ENCODE results near the gene CELA1. TPM values are rescaled to one million over a fixed set of nuclear protein-coding genes. Genes with fewer than 3 reads are reported as not detected.
A peak's percentile ranks its signal among the peaks of the same experiment; 100 is the strongest.

The CELA1 gene
- total and polyA plus RNA-seq, 8 donors, result not detected

DNA sequence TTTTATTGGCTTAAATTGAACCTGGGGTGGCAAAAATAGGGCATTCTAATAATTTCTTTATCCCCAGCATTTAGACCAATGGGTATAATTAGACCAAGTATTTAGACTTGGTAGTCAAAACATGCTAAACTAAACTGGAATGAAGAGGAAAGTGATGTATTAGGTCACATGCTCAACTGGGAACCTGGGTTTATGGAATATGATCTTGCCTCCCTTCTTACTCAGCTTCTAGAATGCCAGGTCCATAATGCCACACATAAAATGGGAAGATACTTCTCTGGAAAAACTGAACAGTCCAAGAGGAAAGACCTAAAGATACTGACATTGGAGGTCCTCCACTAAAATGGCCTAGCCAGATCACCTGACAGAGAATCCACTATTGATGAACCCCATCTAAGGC, 16.3 kb downstream of the CELA1 start:
- intact Hi-C loops (cut with DNase I; ENCODE audit: low total_unique reads), result loop anchor here (10.0 kb wide), 1 partner anchor 45 kb away; no protein-coding TSS in a partner anchor

GRCh38 chr12:51329742-51330141, 16.7 kb downstream of the CELA1 start:
- 69 to 86% (median 79%) methylated on average over 5 of the region's 5 CpGs for WGBS, 5 donors
- Histone ChIP-seq H3K27ac (no peak overlapping the region), H3K4me3 (no peak overlapping the region), H3K36me3 (no peaks in the 10 kb centered on the region), H3K9me3 (no peaks in the 10 kb centered on the region), H3K4me1 (peaks cover 0 to 40% (median 0%) of the 10 kb centered on the region in 4 donors), H3K27me3 (no peaks in the 10 kb centered on the region)
- no peak for DNase-seq
- TF ChIP-seq CTCF (IDR thresholded peaks at IDR 0.05) (no peak), EP300 (IDR thresholded peaks at IDR 0.05) (no peak), POLR2AphosphoS5 (IDR thresholded peaks at IDR 0.05) (no peak), POLR2A (IDR thresholded peaks at IDR 0.05) (no peak)
- intact Hi-C loops (cut with DNase I; ENCODE audit: low total_unique reads), result loop anchor here (10.0 kb wide), 1 partner anchor 45 kb away; no protein-coding TSS in a partner anchor

More for the DNA sequence above, 16.3 kb downstream of the CELA1 start:
- Histone ChIP-seq H3K27me3 (no peaks in the 10 kb centered on the region), H3K36me3 (no peaks in the 10 kb centered on the region), H3K9me3 (no peaks in the 10 kb centered on the region), H3K4me3 (no peak overlapping the region), H3K27ac (no peak overlapping the region), H3K4me1 (peaks cover 0 to 36% (median 0%) of the 10 kb centered on the region in 4 donors)
- DNase-seq, result no peak
- TF ChIP-seq POLR2AphosphoS5 (IDR thresholded peaks at IDR 0.05), result no peak
- no peak for TF ChIP-seq EP300 (IDR thresholded peaks at IDR 0.05)
- no peak for TF ChIP-seq POLR2A (IDR thresholded peaks at IDR 0.05)
- TF ChIP-seq CTCF (IDR thresholded peaks at IDR 0.05), result no peak

DNA sequence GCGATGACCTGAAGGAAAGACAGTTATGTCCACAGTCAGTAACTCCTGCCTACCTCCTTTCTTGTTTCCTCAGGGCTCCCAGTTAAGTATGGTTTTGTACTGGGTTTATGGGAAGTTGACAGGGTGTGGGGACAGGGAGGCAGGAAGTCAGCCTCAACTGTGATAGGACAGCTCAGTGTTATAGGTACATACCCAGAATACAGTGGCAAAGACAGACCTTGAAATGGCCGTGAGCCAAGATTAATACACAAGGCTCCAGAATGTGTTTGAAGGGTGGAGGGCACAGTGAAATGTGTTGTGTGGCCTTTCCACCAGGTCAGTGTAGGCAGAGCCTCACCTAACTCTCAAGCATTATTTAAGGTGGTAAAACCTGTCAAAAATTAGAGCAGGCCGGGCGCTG, 17.9 kb downstream of the CELA1 start:
- H3K4me1 ChIP-seq, result peaks cover 0 to 47% (median 0%) of the 10 kb centered on the region in 4 donors
- WGBS, 5 donors, result 77 to 89% (median 80%) methylated on average over 4 of the region's 4 CpGs
- no peak overlapping the region for H3K4me3 ChIP-seq
- H3K36me3 ChIP-seq, result no peaks in the 10 kb centered on the region
- no peaks in the 10 kb centered on the region for H3K27me3 ChIP-seq
- no peak overlapping the region for H3K27ac ChIP-seq
- H3K9me3 ChIP-seq, result no peaks in the 10 kb centered on the region
- intact Hi-C loops (cut with DNase I; ENCODE audit: low total_unique reads), result no loop called here
- no peak for DNase-seq
- TF ChIP-seq POLR2AphosphoS5 (IDR thresholded peaks at IDR 0.05) (no peak), POLR2A (IDR thresholded peaks at IDR 0.05) (no peak), EP300 (IDR thresholded peaks at IDR 0.05) (no peak), CTCF (IDR thresholded peaks at IDR 0.05) (no peak)

DNA sequence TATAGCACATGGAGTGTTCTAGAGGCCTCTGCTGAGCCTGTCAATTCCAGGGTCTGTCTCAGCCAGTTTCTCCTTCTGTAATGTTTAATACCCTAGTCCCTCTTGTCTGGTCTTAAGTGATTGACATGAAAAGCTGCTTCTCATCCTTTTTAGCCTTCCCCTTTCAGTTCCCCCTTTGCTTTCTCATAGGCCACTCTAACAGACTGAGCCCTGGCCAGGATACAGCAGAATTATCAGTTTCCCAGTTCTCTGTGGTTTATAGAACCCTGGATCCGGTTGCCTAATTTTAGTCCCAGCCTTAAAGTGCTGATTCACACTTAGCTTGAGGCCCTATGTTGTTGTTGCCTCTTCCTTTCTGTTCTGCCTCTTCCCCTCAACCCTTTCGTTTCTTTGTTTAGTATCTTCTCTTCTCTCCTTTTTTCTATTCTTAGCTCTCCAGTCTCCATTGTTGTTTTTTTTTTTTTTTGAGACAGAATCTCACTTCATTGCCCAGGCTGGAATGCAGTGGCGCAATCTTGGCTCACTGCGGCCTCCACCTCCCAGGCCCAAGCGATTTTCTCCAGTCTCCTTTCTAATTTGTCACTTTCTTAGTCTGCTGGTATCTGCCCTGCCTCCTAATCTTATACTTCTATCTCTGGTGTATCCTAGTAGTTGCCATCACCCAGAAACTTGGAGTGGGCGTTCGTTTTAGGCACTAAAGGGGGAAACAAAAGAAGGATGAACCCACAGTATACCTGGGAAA, 19.6 kb downstream of the CELA1 start:
- no peaks in the 10 kb centered on the region for H3K27me3 ChIP-seq
- H3K9me3 ChIP-seq, result no peaks in the 10 kb centered on the region
- no peak for TF ChIP-seq CTCF (IDR thresholded peaks at IDR 0.05)
- no peak for TF ChIP-seq EP300 (IDR thresholded peaks at IDR 0.05)
- TF ChIP-seq POLR2AphosphoS5 (IDR thresholded peaks at IDR 0.05), result no peak
- H3K27ac ChIP-seq, result peak overlapping the region in 2 of 5 donors; percentile 63 to 76
- H3K4me3 ChIP-seq, result no peak overlapping the region
- intact Hi-C loops (cut with DNase I; ENCODE audit: low total_unique reads), result no loop called here
- no peaks in the 10 kb centered on the region for H3K36me3 ChIP-seq
- DNase-seq, result peak in 1 of 2 donors; percentile 33
- 61 to 72% (median 66%) methylated on average over 7 of the region's 7 CpGs for WGBS, 5 donors
- peaks cover 0 to 49% (median 0%) of the 10 kb centered on the region in 4 donors for H3K4me1 ChIP-seq
